GM12878 (cell line): ENCODE measurements around the gene CAVIN1. TPM values are rescaled to one million over a fixed set of nuclear protein-coding genes. Genes with fewer than 3 reads are reported as not detected.

Experiments used
- ATAC-seq: fragments of 200-7000 bp; cut with Tn5 transposase; 3 replicates; pipeline ENCODE4 v1.9.1; 2020; ENCODE audit warnings: mild to moderate bottlenecking, moderate library complexity
- BruUV-seq: library from RNA; stranded (reverse); fragments of 400-500 nt; replicated peaks from 2 replicates; lab custom pipeline; 2021; lab: Mats Ljungman, UMichigan
- CTCF ChIA-PET: fragments of 300-600 bp; sonication (Branson Sonifier 250); formaldehyde crosslinking; extraction: SDS; loops from one replicate; lab custom pipeline; 2021; ENCODE audit warnings: inconsistent platforms; lab: Yijun Ruan, JAX
- POLR2A ChIA-PET: fragments of 350-600 bp; formaldehyde crosslinking; extraction: SDS; loops from one replicate; lab custom pipeline; 2021; ENCODE audit warnings: inconsistent platforms; lab: Charles Lee
- RAD21 ChIA-PET: fragments of 300-600 bp; sonication (Branson Sonifier 250); formaldehyde crosslinking; loops from one replicate; lab custom pipeline; 2023; ENCODE audit warnings: antibody characterized with exemption; ENCODE audit not compliant: unreplicated experiment; lab: Charles Lee
- SMC1A ChIA-PET: fragments of 300-600 bp; sonication (Branson Sonifier 250); formaldehyde crosslinking; loops from one replicate; lab custom pipeline; 2023; ENCODE audit not compliant: unreplicated experiment, uncharacterized antibody; lab: Charles Lee
- DNase-seq: peaks from one replicate; pipeline ENCODE4 v3.0.0-alpha.2; 2011; ENCODE audit warnings: low read depth, low spot score
- FAIRE-seq: peaks from 3 replicates; lab custom pipeline; 2011; peaks lifted over from hg19 to GRCh38; lab: Jason Lieb, UNC
- H2AFZ ChIP-seq: 2 replicates; pipeline ENCODE4 v1.6.0; 2011; ENCODE audit warnings: low read depth, low read length, control low read depth; ENCODE audit not compliant: control insufficient read depth
- H3K27ac ChIP-seq: 2 replicates; pipeline ENCODE4 v1.5.1; 2011; ENCODE audit warnings: control low read depth; ENCODE audit not compliant: control insufficient read depth, insufficient read depth
- H3K27me3 ChIP-seq, 2 experiments: replicated peaks in 1 of 2; 2 replicates each; pipeline versions ENCODE4 v1.6.0 to v1.6.1; 2011; ENCODE audit warnings: low read length in 1 of 2; ENCODE audit not compliant: control insufficient read depth in 2 of 2, insufficient read depth in 2 of 2
- H3K36me3 ChIP-seq, 2 experiments: 2 replicates each; pipeline ENCODE4 v1.5.1; 2011; ENCODE audit warnings: low read length in 1 of 2; ENCODE audit not compliant: control insufficient read depth in 2 of 2, insufficient read depth in 2 of 2
- H3K4me1 ChIP-seq: 2 replicates; pipeline ENCODE4 v1.6.1; 2011; ENCODE audit warnings: mild to moderate bottlenecking, low read length, moderate library complexity, mixed read lengths; ENCODE audit not compliant: control insufficient read depth, insufficient read depth
- H3K4me2 ChIP-seq: 2 replicates; pipeline ENCODE4 v1.6.0; 2011; ENCODE audit warnings: control low read depth; ENCODE audit not compliant: control insufficient read depth, insufficient read depth
- H3K4me3 ChIP-seq: fragments of 200-600 bp; sonication (generic); 2 replicates; pipeline ENCODE4 v1.5.1; 2016
- H3K79me2 ChIP-seq: 2 replicates; pipeline ENCODE4 v1.6.0; 2011; ENCODE audit warnings: low read length; ENCODE audit not compliant: control insufficient read depth, insufficient read depth
- H3K9ac ChIP-seq: 2 replicates; pipeline ENCODE4 v1.8.0; 2011; ENCODE audit warnings: low read length, control low read depth, mixed read lengths; ENCODE audit not compliant: control insufficient read depth, insufficient read depth
- H3K9me3 ChIP-seq: replicated peaks from 3 replicates; pipeline ENCODE4 v1.5.1; 2011; ENCODE audit warnings: mild to moderate bottlenecking, low read length; ENCODE audit not compliant: control insufficient read depth, insufficient read depth
- H4K20me1 ChIP-seq: 2 replicates; pipeline ENCODE4 v1.6.0; 2011; ENCODE audit not compliant: control insufficient read depth, insufficient read depth
- CUX1 ChIP-seq: IDR thresholded peaks from 2 replicates; pipeline ENCODE4 v1.6.1; 2012; ENCODE audit warnings: improper control_type of control experiment, low read depth, low read length; ENCODE audit not compliant: insufficient replicate concordance
- DPF2 ChIP-seq: fragments of 450-650 bp; IDR thresholded peaks from 2 replicates; pipeline ENCODE4 v1.6.1; 2017; ENCODE audit warnings: mild to moderate bottlenecking
- E2F4 ChIP-seq: IDR thresholded peaks from 2 replicates; pipeline ENCODE4 v1.6.1; 2012; ENCODE audit warnings: low read depth, low read length, improper control_type of control experiment
- EZH2 ChIP-seq: IDR thresholded peaks from 2 replicates; pipeline ENCODE4 v1.6.1; 2012; ENCODE audit warnings: low read depth, mild to moderate bottlenecking, control low read depth, inconsistent platforms, low read length, borderline replicate concordance; ENCODE audit not compliant: control insufficient read depth
- IRF4 ChIP-seq: IDR thresholded peaks from 2 replicates; pipeline ENCODE4 v1.6.1; 2011; ENCODE audit warnings: low read depth, low read length
- KLF5 ChIP-seq: fragments of 450-650 bp; IDR thresholded peaks from 2 replicates; pipeline ENCODE4 v1.6.1; 2014; ENCODE audit warnings: mild to moderate bottlenecking; ENCODE audit not compliant: partially characterized antibody
- SKIL ChIP-seq: fragments of 450-650 bp; IDR thresholded peaks from 2 replicates; pipeline ENCODE4 v1.6.1; 2017; ENCODE audit warnings: mild to moderate bottlenecking, low read depth, inconsistent platforms; ENCODE audit not compliant: poor library complexity, severe bottlenecking
- TAF1 ChIP-seq: IDR thresholded peaks from 2 replicates; pipeline ENCODE4 v1.6.1; 2011; ENCODE audit warnings: mild to moderate bottlenecking, low read depth, low read length, borderline replicate concordance
- ZNF384 ChIP-seq: IDR thresholded peaks from 2 replicates; pipeline ENCODE4 v1.6.1; 2012; ENCODE audit warnings: low read depth, mild to moderate bottlenecking, low read length, improper control_type of control experiment, borderline replicate concordance
- WGBS: methylation state at CpG from one replicate; pipeline ENCODE4 v1.1.6; 2016; ENCODE audit warnings: low lambda C conversion rate; ENCODE audit not compliant: insufficient replicate concordance, insufficient coverage; ENCODE audit errors: missing lambda C conversion rate; 5-methylcytosine and 5-hydroxymethylcytosine counted together
- in situ Hi-C: fragments of 300-500 bp; cut with MboI; formaldehyde crosslinking; loops from 9 replicates; pipeline ENCODE4 v1.14.3; 2018; ENCODE audit warnings: mixed read lengths
- intact Hi-C: fragments of 100-400 bp; cut with micrococcal nuclease; formaldehyde crosslinking; loops from one replicate; pipeline ENCODE4 v1.14.2; 2022; ENCODE audit not compliant: unreplicated experiment
- polyA plus RNA-seq, 11 experiments: library from polyadenylated mRNA; depleted of rRNA in 4 of 11; unstranded in 6 of 11; stranded (reverse) in 5 of 11; fragments of >200 nt; fragmentation: Nextera tagmentation in 4 of 11; fragmentation: Illumina TruSeq in 1 of 11; extraction: Ambion mirVana in 4 of 11; extraction: Trizol in 1 of 11; gene quantifications; 1 replicate in 1 of 11; 2 replicates in 10 of 11; pipeline versions ENCODE4 v1.2.1 to v1.2.3, GENCODE V29; 2011 to 2016; ENCODE audit warnings: inconsistent platforms in 2 of 11, missing spikeins in 2 of 11, low read depth in 1 of 11
- total RNA-seq, 4 experiments: library from RNA; depleted of rRNA in 3 of 4; stranded (reverse); fragments of >200 nt in 3 of 4; fragmentation: Illumina TruSeq in 1 of 4; extraction: Trizol in 1 of 4; gene quantifications; 2 replicates each; pipeline versions ENCODE4 v1.2.1 to v1.2.3, GENCODE V29; 2013 to 2021

The CAVIN1 gene
- total and polyA plus RNA-seq, 10 of the 15 experiments (the other 5 are each of a cell fraction or from before 2014, with no cell fraction given), result 0.03 to 1.1 (median 0.37) TPM

GRCh38 chr17:42423766-42424165, 710 bp upstream of the CAVIN1 start:
- Histone ChIP-seq H3K4me3 (no peak overlapping the region), H3K9ac (no peak overlapping the region), H4K20me1 (no peaks in the 10 kb centered on the region), H3K36me3 (no peaks in the 10 kb centered on the region), H3K9me3 (no peaks in the 10 kb centered on the region), H2AFZ (no peak overlapping the region), H3K27me3 (peaks cover 16 to 17% of the 10 kb centered on the region in 2 experiments; a peak in 3 of 4 replicates), H3K4me1 (peaks cover 5% of the 10 kb centered on the region; the same call in 1 of the 2 replicates), H3K4me2 (no peak overlapping the region), H3K27ac (no peak overlapping the region)
- in situ Hi-C loops (no loop called here), intact Hi-C loops (no loop called here)
- no peak for FAIRE-seq
- CTCF ChIA-PET, result interaction anchor here (0.6 to 1.6 kb wide), 4 partner anchors 17 to 187 kb away, joined by 3 to 5 read pairs (median 3); no protein-coding TSS in a partner anchor
- ATAC-seq, result no peak
- POLR2A ChIA-PET, result interaction anchor here (0.6 to 1.1 kb wide), 2 partner anchors 26 to 224 kb away, joined by 3 to 6 read pairs; no protein-coding TSS in a partner anchor
- RAD21 ChIA-PET, result interaction anchor here (0.8 to 1.5 kb wide), 3 partner anchors 18 to 104 kb away, joined by 3 read pairs; no protein-coding TSS in a partner anchor
- DNase-seq, result no peak
- SMC1A ChIA-PET, result interaction anchor here (1.2 to 1.8 kb wide), 2 partner anchors 11 to 106 kb away, joined by 3 to 4 read pairs; no protein-coding TSS in a partner anchor
- 43% methylated on average over 11 of the region's 11 CpGs for WGBS
- no TSS peak for BruUV-seq
- TF ChIP-seq TAF1, result no peak
- no peak for TF ChIP-seq EZH2
- TF ChIP-seq IRF4, result no peak
- TF ChIP-seq DPF2, result no peak
- TF ChIP-seq KLF5, result no peak
- TF ChIP-seq ZNF384, result no peak
- no peak for TF ChIP-seq E2F4
- no peak for TF ChIP-seq SKIL
- TF ChIP-seq CUX1, result no peak
- TF ChIP-seq, all 136 proteins: peak for 0
- H3K79me2 ChIP-seq, result no peaks in the 10 kb centered on the region
